Uterus (tissue), 2 donors: Measurements from ENCODE around the gene LINS1.

ENCODE experiments used
- CTCF ChIP-seq, 4 experiments: fragments of 200-600 bp in 2 of 4; fragments of 450-650 bp in 2 of 4; sonication (generic) in 2 of 4; IDR thresholded peaks; one replicate each; pipeline ENCODE4 v1.5.1; 2016 to 2019; ENCODE audit warnings: antibody characterized with exemption in 4 of 4, mild to moderate bottlenecking in 2 of 4, moderate library complexity in 1 of 4
- POLR2A ChIP-seq, 2 donors: fragments of 450-650 bp; IDR thresholded peaks; one replicate each; pipeline ENCODE4 v1.6.1; 2016; ENCODE audit warnings: antibody characterized with exemption in 2 of 2, mild to moderate bottlenecking in 1 of 2, moderate library complexity in 1 of 2

- no peak for TF ChIP-seq POLR2A (IDR thresholded peaks at IDR 0.05)
- TF ChIP-seq CTCF (IDR thresholded peaks at IDR 0.05), result no peak
Observed at GRCh38 chr15:100525436-100525835, 76.5 kb downstream of the LINS1 start.
